HepG2 (cell line): ENCODE results near the gene TBXAS1. TPM values are rescaled to one million over a fixed set of nuclear protein-coding genes. Genes with fewer than 3 reads are reported as not detected.
A peak's percentile ranks its signal among the peaks of the same experiment; 100 is the strongest.

ENCODE experiments used
- ATAC-seq: fragments of 200-7000 bp; cut with Tn5 transposase; 3 replicates; pipeline ENCODE4 v1.9.1; 2020; ENCODE audit warnings: mild to moderate bottlenecking, moderate library complexity
- BruUV-seq: library from RNA; stranded (reverse); fragments of 400-500 nt; replicated peaks from 2 replicates; lab custom pipeline; 2021; lab: Mats Ljungman, UMichigan
- CTCF ChIA-PET: fragments of 300-600 bp; formaldehyde crosslinking; extraction: SDS; loops from one replicate; lab custom pipeline; 2021; ENCODE audit warnings: low total read pairs, inconsistent platforms, low intra/inter-chr PET ratio; lab: Yijun Ruan, JAX
- POLR2A ChIA-PET: fragments of 350-600 bp; sonication (Branson Sonifier 250); formaldehyde crosslinking; loops from one replicate; lab custom pipeline; 2020; ENCODE audit warnings: antibody characterized with exemption, inconsistent platforms; lab: Yijun Ruan, JAX
- DNase-seq: peaks from one replicate; pipeline ENCODE4 v3.0.0-alpha.2; 2015; ENCODE audit warnings: low spot score
- FAIRE-seq: peaks from 3 replicates; lab custom pipeline; 2011; peaks lifted over from hg19 to GRCh38; lab: Jason Lieb, UNC
- H2AFZ ChIP-seq: one replicate; pipeline ENCODE4 v1.6.1; 2011; ENCODE audit warnings: low read length, inconsistent platforms
- H3K27ac ChIP-seq: fragments of 300-600 bp; 3 replicates; pipeline ENCODE4 v1.8.0; 2011; ENCODE audit warnings: mixed run types, mild to moderate bottlenecking, mixed read lengths, low read length, inconsistent platforms; ENCODE audit not compliant: insufficient read depth; ENCODE audit errors: extremely low read length
- H3K27me3 ChIP-seq, 2 experiments: fragments of 200-600 bp in 1 of 2; 2 replicates in 1 of 2; 3 replicates in 1 of 2; pipeline versions ENCODE4 v1.6.0 to v1.8.0; 2011; ENCODE audit warnings: low read length in 2 of 2, mild to moderate bottlenecking in 2 of 2, moderate library complexity in 2 of 2, inconsistent platforms in 1 of 2; ENCODE audit not compliant: insufficient read depth in 2 of 2, control insufficient read depth in 1 of 2
- H3K36me3 ChIP-seq, 2 experiments: fragments of 200-600 bp in 1 of 2; replicated peaks in 1 of 2; 2 replicates in 1 of 2; 3 replicates in 1 of 2; pipeline versions ENCODE4 v1.5.1 to v1.8.0; 2011; ENCODE audit warnings: low read length in 2 of 2, inconsistent platforms in 1 of 2; ENCODE audit not compliant: insufficient read depth in 2 of 2, control insufficient read depth in 1 of 2
- H3K4me1 ChIP-seq: 2 replicates; pipeline ENCODE4 v1.5.1; 2012; ENCODE audit warnings: low read length, inconsistent platforms; ENCODE audit not compliant: insufficient read depth
- H3K4me2 ChIP-seq: 2 replicates; pipeline ENCODE4 v1.6.0; 2011; ENCODE audit warnings: low read depth, low read length, inconsistent platforms
- H3K4me3 ChIP-seq, 3 experiments: fragments of 200-600 bp in 1 of 3; sonication (generic), shearing (Covaris generic) in 1 of 3; replicated peaks in 1 of 3; 2 replicates each; pipeline ENCODE4 v1.5.1; 2011 to 2016; ENCODE audit warnings: low read length in 3 of 3, inconsistent platforms in 2 of 3, low read depth in 2 of 3, mild to moderate bottlenecking in 2 of 3, control low read depth in 1 of 3, mixed read lengths in 1 of 3; ENCODE audit not compliant: insufficient read depth in 1 of 3
- H3K79me2 ChIP-seq: one replicate; pipeline ENCODE4 v1.6.1; 2011; ENCODE audit warnings: low read length, inconsistent platforms; ENCODE audit not compliant: insufficient read depth
- H3K9ac ChIP-seq: 2 replicates; pipeline ENCODE4 v1.6.0; 2011; ENCODE audit warnings: mild to moderate bottlenecking, low read depth, low read length, inconsistent platforms; ENCODE audit not compliant: insufficient read depth
- H3K9me3 ChIP-seq: 2 replicates; pipeline ENCODE4 v1.5.1; 2012; ENCODE audit warnings: mild to moderate bottlenecking, low read length
- H4K20me1 ChIP-seq: 2 replicates; pipeline ENCODE4 v1.6.0; 2011; ENCODE audit warnings: inconsistent platforms, mild to moderate bottlenecking, low read length, moderate library complexity; ENCODE audit not compliant: insufficient read depth
- ARNT2 ChIP-seq: sonication (generic); formaldehyde crosslinking; IDR thresholded peaks from 2 replicates; pipeline ENCODE4 v1.8.0; 2022; ENCODE audit warnings: mild to moderate bottlenecking, low read depth, missing genetic modification reagents, moderate library complexity
- ARNTL ChIP-seq: sonication (generic); formaldehyde crosslinking; IDR thresholded peaks from 2 replicates; pipeline ENCODE4 v1.4.0; 2020; ENCODE audit warnings: mild to moderate bottlenecking, missing genetic modification reagents
- ATF6 ChIP-seq: sonication (generic); formaldehyde crosslinking; conservative IDR thresholded peaks from 2 replicates; pipeline ENCODE4 v1.4.0; 2020; ENCODE audit warnings: missing genetic modification reagents
- BCL6 ChIP-seq: IDR thresholded peaks from 2 replicates; pipeline ENCODE4 v1.6.1; 2016; ENCODE audit warnings: missing genetic modification reagents, missing compliant biosample characterization
- BRD4 ChIP-seq: sonication (generic); formaldehyde crosslinking; IDR thresholded peaks from 2 replicates; pipeline ENCODE4 v1.4.0; 2020; ENCODE audit warnings: missing genetic modification reagents
- CERS6 ChIP-seq: sonication (generic); formaldehyde crosslinking; IDR thresholded peaks from 2 replicates; pipeline ENCODE4 v1.5.0; 2020; ENCODE audit warnings: missing genetic modification reagents
- GABPA ChIP-seq, 2 experiments: IDR thresholded peaks; 2 replicates each; pipeline ENCODE4 v1.6.1; 2011 to 2016; ENCODE audit warnings: low read depth in 2 of 2, low read length in 1 of 2, missing biosample characterization in 1 of 2, missing genetic modification characterization in 1 of 2
- JUNB ChIP-seq: sonication (generic); formaldehyde crosslinking; IDR thresholded peaks from 2 replicates; pipeline ENCODE4 v1.8.0; 2022; ENCODE audit warnings: missing genetic modification reagents, mild to moderate bottlenecking, borderline replicate concordance
- KLF6 ChIP-seq: IDR thresholded peaks from 2 replicates; pipeline ENCODE4 v1.8.0; 2016; ENCODE audit warnings: missing biosample characterization, missing genetic modification reagents
- MAFF ChIP-seq: IDR thresholded peaks from 2 replicates; pipeline ENCODE4 v1.6.1; 2011; ENCODE audit warnings: low read depth, low read length, improper control_type of control experiment
- MAFK ChIP-seq, 2 experiments: IDR thresholded peaks in 1 of 2; conservative IDR thresholded peaks in 1 of 2; 2 replicates each; pipeline ENCODE4 v1.6.1; 2011; ENCODE audit warnings: improper control_type of control experiment in 2 of 2, low read length in 2 of 2
- MED1 ChIP-seq: sonication (generic); formaldehyde crosslinking; IDR thresholded peaks from 2 replicates; pipeline ENCODE4 v1.4.0; 2020; ENCODE audit warnings: missing genetic modification reagents
- NBN ChIP-seq: fragments of 450-650 bp; conservative IDR thresholded peaks from 2 replicates; pipeline ENCODE4 v1.6.1; 2017
- NR2C2 ChIP-seq: sonication (generic); formaldehyde crosslinking; IDR thresholded peaks from 2 replicates; pipeline ENCODE4 v1.4.0; 2020; ENCODE audit warnings: missing genetic modification reagents, mild to moderate bottlenecking, moderate library complexity, borderline replicate concordance
- ZKSCAN5 ChIP-seq: sonication (generic); formaldehyde crosslinking; IDR thresholded peaks from 2 replicates; pipeline ENCODE4 v1.5.1; 2020; ENCODE audit warnings: mild to moderate bottlenecking, missing genetic modification reagents
- ZMYM4 ChIP-seq: sonication (generic); formaldehyde crosslinking; IDR thresholded peaks from 2 replicates; pipeline ENCODE4 v1.8.1; 2023; ENCODE audit warnings: mild to moderate bottlenecking, missing genetic modification reagents
- ZNF18 ChIP-seq: sonication (generic); formaldehyde crosslinking; IDR thresholded peaks from 2 replicates; pipeline ENCODE4 v1.8.0; 2022; ENCODE audit warnings: mild to moderate bottlenecking, missing genetic modification reagents; ENCODE audit not compliant: insufficient replicate concordance
- ZNF235 ChIP-seq: sonication (generic); formaldehyde crosslinking; IDR thresholded peaks from 2 replicates; pipeline ENCODE4 v1.8.1; 2023; ENCODE audit warnings: mild to moderate bottlenecking, missing genetic modification reagents, borderline replicate concordance
- ZSCAN21 ChIP-seq: sonication (generic); formaldehyde crosslinking; IDR thresholded peaks from 2 replicates; pipeline ENCODE4 v1.8.0; 2022; ENCODE audit warnings: mild to moderate bottlenecking, missing genetic modification reagents, moderate library complexity, borderline replicate concordance
- WGBS: methylation state at CpG from one replicate; pipeline ENCODE4 v1.1.6; 2017; ENCODE audit warnings: low lambda C conversion rate; 5-methylcytosine and 5-hydroxymethylcytosine counted together
- in situ Hi-C: cut with HindIII; loops from 2 replicates; pipeline ENCODE4 v1.10.0; 2017; ENCODE audit warnings: low pct_unique_long_range_greater_than_20kb; ENCODE audit not compliant: extremely low pct_ligation_motif_present
- intact Hi-C: fragments of 100-400 bp; cut with micrococcal nuclease; formaldehyde crosslinking; loops from one replicate; pipeline ENCODE4 v1.10.0; 2022; ENCODE audit not compliant: unreplicated experiment
- polyA plus RNA-seq, 8 experiments: library from polyadenylated mRNA; depleted of rRNA in 3 of 8; stranded (reverse) in 7 of 8; unstranded in 1 of 8; fragments of >200 nt; fragmentation: Illumina TruSeq in 4 of 8; extraction: Trizol in 4 of 8; gene quantifications; 2 replicates each; pipeline versions ENCODE4 v1.2.1 to v1.2.3, GENCODE V29; 2011 to 2016; ENCODE audit warnings: low read depth in 4 of 8, missing spikeins in 1 of 8, mixed read lengths in 1 of 8; ENCODE audit not compliant: insufficient read depth in 1 of 8
- total RNA-seq, 5 experiments: library from RNA; depleted of rRNA; stranded (reverse); fragments of >200 nt; fragmentation: Illumina TruSeq; extraction: Trizol; gene quantifications; 2 replicates each; pipeline ENCODE4 v1.2.3, GENCODE V29; 2016; ENCODE audit warnings: low read depth in 1 of 5

The TBXAS1 gene
- total and polyA plus RNA-seq, 2 of the 13 experiments (the other 11 are each of a cell fraction or from before 2014, with no cell fraction given) = 4.0 to 4.9 TPM

GRCh38 chr7:140059273-140060242 lies 230.5 kb downstream of the TBXAS1 start:
- CTCF ChIA-PET = no interaction called here
- no peak for ATAC-seq
- Histone ChIP-seq H3K4me1 (peaks cover 61% of the 10 kb centered on the region), H2AFZ (no peak overlapping the region), H3K79me2 (peaks cover 20% of the 10 kb centered on the region), H3K27me3 (no peaks in the 10 kb centered on the region), H3K4me3 (no peak overlapping the region), H3K9me3 (no peaks in the 10 kb centered on the region), H3K36me3 (peaks cover 4 to 21% of the 10 kb centered on the region in 2 experiments), H3K27ac (no peak overlapping the region), H3K4me2 (no peak overlapping the region; the same call in 1 of the 2 replicates), H4K20me1 (no peaks in the 10 kb centered on the region), H3K9ac (no peak overlapping the region)
- in situ Hi-C loops = no loop called here
- DNase-seq = peak; percentile 20
- BruUV-seq = no TSS peak
- intact Hi-C loops = no loop called here
- 93% methylated on average over 12 of the region's 12 CpGs for WGBS
- POLR2A ChIA-PET = interaction anchor here (2.2 kb wide), 1 partner anchor 10 kb away, joined by 14 read pairs; no protein-coding TSS in a partner anchor
- peak; percentile 72; the same call in 1 of the 2 replicates for TF ChIP-seq ZKSCAN5 (CRISPR knock-in tag)
- TF ChIP-seq ARNT2 (CRISPR knock-in tag) = no peak
- TF ChIP-seq BRD4 (CRISPR knock-in tag) = no peak
- no peak for TF ChIP-seq ZNF235 (CRISPR knock-in tag)
- TF ChIP-seq KLF6 (CRISPR knock-in tag) = no peak
- TF ChIP-seq JUNB (CRISPR knock-in tag) = no peak
- TF ChIP-seq BCL6 = no peak
- TF ChIP-seq GABPA (IDR thresholded peaks at IDR 0.05; ENCODE audit: low read depth, low read length) = no peak
- no peak for TF ChIP-seq GABPA (CRISPR knock-in tag; IDR thresholded peaks at IDR 0.05; ENCODE audit: low read depth)
- TF ChIP-seq MED1 (CRISPR knock-in tag) = no peak
- TF ChIP-seq ZNF18 = no peak
- no peak for TF ChIP-seq NBN
- TF ChIP-seq NR2C2 (CRISPR knock-in tag) = no peak
- TF ChIP-seq ATF6 = no peak
- TF ChIP-seq MAFF = peak; percentile 52
- TF ChIP-seq CERS6 = no peak
- TF ChIP-seq ZMYM4 (CRISPR knock-in tag) = no peak
- TF ChIP-seq ARNTL = no peak
- TF ChIP-seq MAFK (conservative IDR thresholded peaks at IDR 0.05 in 1 of 2, IDR thresholded peaks at IDR 0.05 in 1 of 2; ENCODE audit: low read length in 2 of 2) = peak; percentile 75
- no peak for TF ChIP-seq ZSCAN21 (CRISPR knock-in tag)
- FAIRE-seq = no peak
